ENCODE measurements around the gene SPAG9.

The SPAG9 gene

GRCh38 chr17:50956409-50956749 lies 164.3 kb downstream of the SPAG9 start:
- TF ChIP-seq CTCF (conservative IDR thresholded peaks at IDR 0.05; ENCODE audit: low read depth), result no peak
- ChIA-PET POLR2A (ENCODE audit: low non-redundant PET) (no interaction called here), CTCF (interaction anchor here (0.5 to 8.5 kb wide), 7 partner anchors 19 to 1502 kb away, joined by 3 to 54 read pairs (median 4); partner anchors contain the start of gene TOB1)
- no peak for DNase-seq (ENCODE audit: low spot score)
- H3K27ac ChIP-seq, result no peak overlapping the region; the same call in 1 of the 2 replicates

- ChIA-PET CTCF (interaction anchor here (0.5 to 8.5 kb wide), 4 partner anchors 8 to 103 kb away, joined by 3 to 54 read pairs (median 4); no protein-coding TSS in a partner anchor), POLR2A (ENCODE audit: low non-redundant PET) (no interaction called here)
- TF ChIP-seq CTCF (conservative IDR thresholded peaks at IDR 0.05; ENCODE audit: low read depth), result no peak
- no peak for DNase-seq (ENCODE audit: low spot score)
- peak overlapping the region; percentile 94 for H3K27ac ChIP-seq
These were observed 165.0 kb downstream of the SPAG9 start for GRCh38 chr17:50955667-50956120.

- no peak for DNase-seq (ENCODE audit: low spot score)
These were observed 165.5 kb downstream of the SPAG9 start for GRCh38 chr17:50955160-50955559.

GRCh38 chr17:50954641-50955121 lies 166.0 kb downstream of the SPAG9 start:
- TF ChIP-seq CTCF (conservative IDR thresholded peaks at IDR 0.05; ENCODE audit: low read depth), result no peak
- POLR2A ChIA-PET (ENCODE audit: low non-redundant PET), result interaction anchor here (0.7 kb wide), 1 partner anchor 167 kb away, joined by 3 read pairs; no protein-coding TSS in a partner anchor
- CTCF ChIA-PET, result interaction anchor here (0.6 to 8.5 kb wide), 4 partner anchors 16 to 109 kb away, joined by 3 to 54 read pairs (median 5); no protein-coding TSS in a partner anchor
- no peak for DNase-seq (ENCODE audit: low spot score)
- H3K27ac ChIP-seq, result peak overlapping the region; percentile 94

More at GRCh38 chr17:50955160-50955559, 165.5 kb downstream of the SPAG9 start:
- CTCF ChIA-PET, result interaction anchor here (0.5 to 8.5 kb wide), 4 partner anchors 47 to 110 kb away, joined by 3 to 54 read pairs (median 6); no protein-coding TSS in a partner anchor
- H3K27ac ChIP-seq, result peak overlapping the region; percentile 94
- POLR2A ChIA-PET (ENCODE audit: low non-redundant PET), result no interaction called here
- TF ChIP-seq CTCF (conservative IDR thresholded peaks at IDR 0.05; ENCODE audit: low read depth), result no peak

GRCh38 chr17:50953831-50954601 lies 166.7 kb downstream of the SPAG9 start:
- CTCF ChIA-PET, result interaction anchor here (0.6 to 8.5 kb wide), 5 partner anchors 15 to 101 kb away, joined by 3 to 54 read pairs (median 4); no protein-coding TSS in a partner anchor
- POLR2A ChIA-PET (ENCODE audit: low non-redundant PET), result interaction anchor here (0.7 to 1.2 kb wide), 2 partner anchors 88 to 168 kb away, joined by 3 to 8 read pairs; partner anchors contain the start of gene TOB1
- no peak for TF ChIP-seq CTCF (conservative IDR thresholded peaks at IDR 0.05; ENCODE audit: low read depth)
- peak overlapping the region; percentile 94 for H3K27ac ChIP-seq
- peak; percentile 91 for DNase-seq (ENCODE audit: low spot score)

- ChIA-PET POLR2A (ENCODE audit: low non-redundant PET) (interaction anchor here (1.2 kb wide), 1 partner anchor 87 kb away, joined by 8 read pairs; the partner anchor contains the start of gene TOB1), CTCF (interaction anchor here (0.6 to 8.5 kb wide), 4 partner anchors 71 to 105 kb away, joined by 3 to 54 read pairs (median 4); no protein-coding TSS in a partner anchor)
- no peak for DNase-seq (ENCODE audit: low spot score)
- TF ChIP-seq CTCF (conservative IDR thresholded peaks at IDR 0.05; ENCODE audit: low read depth), result no peak
- peak overlapping the region; percentile 94 for H3K27ac ChIP-seq
These were observed 167.2 kb downstream of the SPAG9 start for GRCh38 chr17:50953518-50953830.

Data from RWPE1 (cell line).